Trophoblast cell (in vitro differentiated cells and primary cell): ENCODE data around the gene CHCHD6.
A peak's percentile ranks its signal among the peaks of the same experiment; 100 is the strongest.

Experiments
- DNase-seq, 2 donors: peaks; one replicate each; pipeline ENCODE4 v3.0.0-alpha.2; 2016
- H2AFZ ChIP-seq: 2 replicates; pipeline ENCODE4 v1.6.1; 2013; ENCODE audit warnings: low read length, moderate library complexity, mild to moderate bottlenecking; ENCODE audit not compliant: insufficient read depth, poor library complexity
- H2AK5ac ChIP-seq: 2 replicates; pipeline ENCODE4 v1.6.1; 2013; ENCODE audit warnings: mild to moderate bottlenecking, low read length
- H2BK120ac ChIP-seq: 2 replicates; pipeline ENCODE4 v1.6.1; 2013; ENCODE audit warnings: low read length, mild to moderate bottlenecking, moderate library complexity; ENCODE audit not compliant: insufficient read depth, poor library complexity
- H2BK12ac ChIP-seq: 2 replicates; pipeline ENCODE4 v1.6.1; 2013; ENCODE audit warnings: mild to moderate bottlenecking, low read length, moderate library complexity
- H2BK5ac ChIP-seq: 2 replicates; pipeline ENCODE4 v1.6.1; 2013; ENCODE audit warnings: low read length, low read depth, moderate library complexity, mild to moderate bottlenecking; ENCODE audit not compliant: poor library complexity
- H3K14ac ChIP-seq: 2 replicates; pipeline ENCODE4 v1.6.1; 2013; ENCODE audit warnings: mild to moderate bottlenecking, low read length
- H3K18ac ChIP-seq: 2 replicates; pipeline ENCODE4 v1.6.1; 2013; ENCODE audit warnings: mild to moderate bottlenecking, low read length
- H3K23ac ChIP-seq: 2 replicates; pipeline ENCODE4 v1.6.1; 2013; ENCODE audit warnings: low read length
- H3K27ac ChIP-seq: 2 replicates; pipeline ENCODE4 v1.5.1; 2013; ENCODE audit warnings: low read depth, mild to moderate bottlenecking, inconsistent platforms, low read length, moderate library complexity
- H3K27me3 ChIP-seq: 2 replicates; pipeline ENCODE4 v1.6.1; 2013; ENCODE audit warnings: inconsistent platforms, mild to moderate bottlenecking, low read length, moderate library complexity; ENCODE audit not compliant: insufficient read depth
- H3K36me3 ChIP-seq, 2 experiments: 1 replicate in 1 of 2; 2 replicates in 1 of 2; pipeline ENCODE4 v1.6.1; 2013; ENCODE audit warnings: low read length in 2 of 2, mild to moderate bottlenecking in 2 of 2, moderate library complexity in 1 of 2; ENCODE audit not compliant: insufficient read depth in 2 of 2, control insufficient read depth in 1 of 2
- H3K4ac ChIP-seq: 2 replicates; pipeline ENCODE4 v1.6.1; 2013; ENCODE audit warnings: low read depth, mild to moderate bottlenecking, low read length, moderate library complexity
- H3K4me1 ChIP-seq, 2 experiments: 1 replicate in 1 of 2; 2 replicates in 1 of 2; pipeline ENCODE4 v1.6.1; 2013; ENCODE audit warnings: low read length in 2 of 2, mild to moderate bottlenecking in 2 of 2, moderate library complexity in 1 of 2; ENCODE audit not compliant: insufficient read depth in 2 of 2, control insufficient read depth in 1 of 2
- H3K4me2 ChIP-seq: 2 replicates; pipeline ENCODE4 v1.6.1; 2013; ENCODE audit warnings: inconsistent platforms, mild to moderate bottlenecking, low read length, moderate library complexity
- H3K4me3 ChIP-seq: 2 replicates; pipeline ENCODE4 v1.5.1; 2013; ENCODE audit warnings: mild to moderate bottlenecking, low read depth, low read length, inconsistent platforms
- H3K79me1 ChIP-seq: one replicate; pipeline ENCODE4 v1.6.1; 2013; ENCODE audit warnings: low read length
- H3K79me2 ChIP-seq: 2 replicates; pipeline ENCODE4 v1.6.1; 2013; ENCODE audit warnings: low read length, mild to moderate bottlenecking; ENCODE audit not compliant: control insufficient read depth, insufficient read depth, poor library complexity
- H3K9ac ChIP-seq: 2 replicates; pipeline ENCODE4 v1.6.1; 2013; ENCODE audit warnings: mild to moderate bottlenecking, low read length
- H3K9me3 ChIP-seq: 2 replicates; pipeline ENCODE4 v1.6.1; 2013; ENCODE audit warnings: low read depth, mild to moderate bottlenecking, control low read depth, inconsistent platforms, low read length; ENCODE audit not compliant: insufficient read depth
- H4K12ac ChIP-seq: 2 replicates; pipeline ENCODE4 v1.6.1; 2013; ENCODE audit warnings: low read depth, mild to moderate bottlenecking, low read length, moderate library complexity
- H4K8ac ChIP-seq: 2 replicates; pipeline ENCODE4 v1.6.1; 2013; ENCODE audit warnings: low read depth, mild to moderate bottlenecking, low read length, moderate library complexity
- H4K91ac ChIP-seq: one replicate; pipeline ENCODE4 v1.6.1; 2013; ENCODE audit warnings: low read depth, mild to moderate bottlenecking, low read length, moderate library complexity
- WGBS: extraction: QIAGEN DNeasy Blood & Tissue Kit; methylation state at CpG from one replicate; pipeline ENCODE4 v1.1.7; 2013; ENCODE audit warnings: missing lambda C conversion rate; ENCODE audit not compliant: insufficient read length, insufficient coverage; ENCODE audit errors: extremely low coverage; 5-methylcytosine and 5-hydroxymethylcytosine counted together

CHCHD6 gene

GRCh38 chr3:126956361-126956760 lies 252.3 kb downstream of the CHCHD6 start:
- H3K4ac ChIP-seq, result no peak overlapping the region
- no peak overlapping the region for H2AFZ ChIP-seq
- no peak overlapping the region for H3K14ac ChIP-seq
- DNase-seq, result no peak
- H3K9ac ChIP-seq, result no peak overlapping the region
- H4K8ac ChIP-seq, result no peak overlapping the region
- no CpG with 5 or more reads among the region's 8 CpGs for WGBS
- H2BK5ac ChIP-seq, result no peak overlapping the region
- H3K23ac ChIP-seq, result no peak overlapping the region
- no peak overlapping the region for H2BK120ac ChIP-seq
- no peak overlapping the region for H3K18ac ChIP-seq
- H3K4me1 ChIP-seq, result peaks cover 7% of the 10 kb centered on the region in 2 experiments
- no peak overlapping the region for H2AK5ac ChIP-seq
- H3K79me1 ChIP-seq, result no peaks in the 10 kb centered on the region
- H2BK12ac ChIP-seq, result no peak overlapping the region
- H3K4me2 ChIP-seq, result no peak overlapping the region
- H4K12ac ChIP-seq, result no peak overlapping the region
- no peak overlapping the region for H3K27ac ChIP-seq
- H4K91ac ChIP-seq, result no peak overlapping the region
- H3K4me3 ChIP-seq, result no peak overlapping the region
- no peaks in the 10 kb centered on the region for H3K36me3 ChIP-seq
- H3K27me3 ChIP-seq, result no peaks in the 10 kb centered on the region
- H3K9me3 ChIP-seq, result no peaks in the 10 kb centered on the region
- no peaks in the 10 kb centered on the region for H3K79me2 ChIP-seq

- Histone ChIP-seq H3K14ac (no peak overlapping the region), H2BK5ac (no peak overlapping the region), H3K27me3 (no peaks in the 10 kb centered on the region), H4K12ac (no peak overlapping the region), H3K79me1 (no peaks in the 10 kb centered on the region), H4K91ac (no peak overlapping the region), H3K18ac (no peak overlapping the region), H3K4me2 (no peak overlapping the region), H3K9ac (no peak overlapping the region), H2BK12ac (no peak overlapping the region), H3K23ac (no peak overlapping the region), H3K4me1 (peaks cover 7% of the 10 kb centered on the region in 2 experiments), H2BK120ac (no peak overlapping the region), H3K9me3 (no peaks in the 10 kb centered on the region), H4K8ac (no peak overlapping the region), H3K4ac (no peak overlapping the region), H3K27ac (no peak overlapping the region), H3K79me2 (no peaks in the 10 kb centered on the region), H2AFZ (no peak overlapping the region), H3K36me3 (no peaks in the 10 kb centered on the region), H3K4me3 (no peak overlapping the region), H2AK5ac (no peak overlapping the region)
- peak; percentile 93 to 95 for DNase-seq
- no CpG with 5 or more reads among the region's 23 CpGs for WGBS
Measured at GRCh38 chr3:126956866-126957650, 253.0 kb downstream of the CHCHD6 start.

- Histone ChIP-seq H2AFZ (no peak overlapping the region), H3K4ac (no peak overlapping the region), H2BK12ac (no peak overlapping the region), H3K27me3 (no peaks in the 10 kb centered on the region), H3K23ac (no peak overlapping the region), H4K12ac (no peak overlapping the region), H4K91ac (no peak overlapping the region), H2AK5ac (no peak overlapping the region), H2BK120ac (no peak overlapping the region), H3K18ac (no peak overlapping the region), H3K14ac (no peak overlapping the region), H3K27ac (no peak overlapping the region), H3K4me2 (no peak overlapping the region), H3K79me1 (no peaks in the 10 kb centered on the region), H3K36me3 (no peaks in the 10 kb centered on the region), H2BK5ac (no peak overlapping the region), H3K9me3 (no peaks in the 10 kb centered on the region), H3K4me3 (no peak overlapping the region), H3K9ac (no peak overlapping the region), H3K4me1 (peaks cover 7% of the 10 kb centered on the region in 2 experiments), H4K8ac (no peak overlapping the region), H3K79me2 (no peaks in the 10 kb centered on the region)
- DNase-seq, result no peak
- no CpG with 5 or more reads among the region's 14 CpGs for WGBS
Measured at GRCh38 chr3:126957776-126958637, 254.0 kb downstream of the CHCHD6 start.

GRCh38 chr3:126958638-126959085 lies 254.6 kb downstream of the CHCHD6 start:
- H2BK120ac ChIP-seq, result no peak overlapping the region
- H2BK5ac ChIP-seq, result no peak overlapping the region
- H3K4me3 ChIP-seq, result no peak overlapping the region
- H4K8ac ChIP-seq, result no peak overlapping the region
- no peak overlapping the region for H2AFZ ChIP-seq
- WGBS, result no CpG with 5 or more reads among the region's 10 CpGs
- no peak overlapping the region for H3K14ac ChIP-seq
- no peak overlapping the region for H3K23ac ChIP-seq
- no peaks in the 10 kb centered on the region for H3K79me2 ChIP-seq
- H2BK12ac ChIP-seq, result no peak overlapping the region
- no peaks in the 10 kb centered on the region for H3K9me3 ChIP-seq
- no peak overlapping the region for H2AK5ac ChIP-seq
- no peak overlapping the region for H3K18ac ChIP-seq
- DNase-seq, result no peak
- no peak overlapping the region for H3K4me2 ChIP-seq
- no peak overlapping the region for H3K9ac ChIP-seq
- H4K12ac ChIP-seq, result no peak overlapping the region
- H4K91ac ChIP-seq, result no peak overlapping the region
- no peaks in the 10 kb centered on the region for H3K36me3 ChIP-seq
- no peak overlapping the region for H3K4ac ChIP-seq
- no peaks in the 10 kb centered on the region for H3K27me3 ChIP-seq
- no peak overlapping the region for H3K27ac ChIP-seq
- peaks cover 7% of the 10 kb centered on the region in 2 experiments for H3K4me1 ChIP-seq
- H3K79me1 ChIP-seq, result no peaks in the 10 kb centered on the region
